ENCODE results near the gene DPP6. TPM values are rescaled to one million over a fixed set of nuclear protein-coding genes. Genes with fewer than 3 reads are reported as not detected.
"Not testable (repeated sequence)": the region's sequence is repeated elsewhere in the genome, so short reads cannot be mapped to it uniquely, and the experiment has no call there.

The DPP6 gene
- total RNA-seq, 1 experiment from 2014 or later, result 1.1 TPM

- H3K36me3 ChIP-seq (replicated peaks; ENCODE audit: control insufficient read depth, insufficient read depth, low read length); H3K4me3 ChIP-seq (ENCODE audit: insufficient read depth, low read depth, low read length): not testable (repeated sequence)
- peak; percentile 16 for DNase-seq
- H3K27me3 ChIP-seq (ENCODE audit: control insufficient read depth, insufficient read depth, low read length), result peaks cover 11% of the 10 kb centered on the region
These were observed 1.5 kb downstream of the DPP6 start for GRCh38 chr7:154053466-154054312.

GRCh38 chr7:154054664-154055063 is 2.5 kb downstream of the DPP6 start:
- not testable (repeated sequence) for DNase-seq; H3K36me3 ChIP-seq (replicated peaks; ENCODE audit: control insufficient read depth, insufficient read depth, low read length); H3K4me3 ChIP-seq (ENCODE audit: insufficient read depth, low read depth, low read length)
- H3K27me3 ChIP-seq (ENCODE audit: control insufficient read depth, insufficient read depth, low read length), result peaks cover 11% of the 10 kb centered on the region

GRCh38 chr7:154055491-154056106 is 3.4 kb downstream of the DPP6 start:
- peaks cover 11% of the 10 kb centered on the region for H3K27me3 ChIP-seq (ENCODE audit: control insufficient read depth, insufficient read depth, low read length)
- H3K4me3 ChIP-seq (ENCODE audit: insufficient read depth, low read depth, low read length); H3K36me3 ChIP-seq (replicated peaks; ENCODE audit: control insufficient read depth, insufficient read depth, low read length): not testable (repeated sequence)
- peak; percentile 60 for DNase-seq

GRCh38 chr7:154058783-154059182 is 6.6 kb downstream of the DPP6 start:
- DNase-seq; H3K4me3 ChIP-seq (ENCODE audit: insufficient read depth, low read depth, low read length); H3K36me3 ChIP-seq (replicated peaks; ENCODE audit: control insufficient read depth, insufficient read depth, low read length); H3K27me3 ChIP-seq (ENCODE audit: control insufficient read depth, insufficient read depth, low read length): not testable (repeated sequence)

GRCh38 chr7:154060551-154060950 is 8.4 kb downstream of the DPP6 start:
- not testable (repeated sequence) for H3K27me3 ChIP-seq (ENCODE audit: control insufficient read depth, insufficient read depth, low read length); DNase-seq; H3K36me3 ChIP-seq (replicated peaks; ENCODE audit: control insufficient read depth, insufficient read depth, low read length); H3K4me3 ChIP-seq (ENCODE audit: insufficient read depth, low read depth, low read length)

- DNase-seq, result peak; percentile 46
- not testable (repeated sequence) for H3K4me3 ChIP-seq (ENCODE audit: insufficient read depth, low read depth, low read length)
These were observed 19.6 kb downstream of the DPP6 start for GRCh38 chr7:154071833-154072232.

GRCh38 chr7:154072395-154073181 is 20.4 kb downstream of the DPP6 start:
- H3K36me3 ChIP-seq (replicated peaks; ENCODE audit: control insufficient read depth, insufficient read depth, low read length); H3K4me3 ChIP-seq (ENCODE audit: insufficient read depth, low read depth, low read length); H3K27me3 ChIP-seq (ENCODE audit: control insufficient read depth, insufficient read depth, low read length): not testable (repeated sequence)
- peak; percentile 2 for DNase-seq

More at GRCh38 chr7:154071833-154072232, 19.6 kb downstream of the DPP6 start:
- H3K27me3 ChIP-seq (ENCODE audit: control insufficient read depth, insufficient read depth, low read length); H3K36me3 ChIP-seq (replicated peaks; ENCODE audit: control insufficient read depth, insufficient read depth, low read length): not testable (repeated sequence)

- not testable (repeated sequence) for H3K36me3 ChIP-seq (replicated peaks; ENCODE audit: control insufficient read depth, insufficient read depth, low read length); H3K27me3 ChIP-seq (ENCODE audit: control insufficient read depth, insufficient read depth, low read length); DNase-seq
These were observed 26.3 kb downstream of the DPP6 start for GRCh38 chr7:154078523-154078922.

GRCh38 chr7:154080249-154080648 is 28.1 kb downstream of the DPP6 start:
- H3K36me3 ChIP-seq (replicated peaks; ENCODE audit: control insufficient read depth, insufficient read depth, low read length); H3K27me3 ChIP-seq (ENCODE audit: control insufficient read depth, insufficient read depth, low read length); H3K4me3 ChIP-seq (ENCODE audit: insufficient read depth, low read depth, low read length); DNase-seq: not testable (repeated sequence)

More at GRCh38 chr7:154078523-154078922, 26.3 kb downstream of the DPP6 start:
- not testable (repeated sequence) for H3K4me3 ChIP-seq (ENCODE audit: insufficient read depth, low read depth, low read length)

GRCh38 chr7:154087037-154087725 is 35.0 kb downstream of the DPP6 start:
- not testable (repeated sequence) for H3K4me3 ChIP-seq (ENCODE audit: insufficient read depth, low read depth, low read length); H3K27me3 ChIP-seq (ENCODE audit: control insufficient read depth, insufficient read depth, low read length); DNase-seq; H3K36me3 ChIP-seq (replicated peaks; ENCODE audit: control insufficient read depth, insufficient read depth, low read length)

GRCh38 chr7:154092093-154092492 is 39.9 kb downstream of the DPP6 start:
- not testable (repeated sequence) for H3K27me3 ChIP-seq (ENCODE audit: control insufficient read depth, insufficient read depth, low read length); DNase-seq; H3K4me3 ChIP-seq (ENCODE audit: insufficient read depth, low read depth, low read length); H3K36me3 ChIP-seq (replicated peaks; ENCODE audit: control insufficient read depth, insufficient read depth, low read length)

GRCh38 chr7:154095201-154095600 is 43.0 kb downstream of the DPP6 start:
- not testable (repeated sequence) for DNase-seq; H3K27me3 ChIP-seq (ENCODE audit: control insufficient read depth, insufficient read depth, low read length); H3K36me3 ChIP-seq (replicated peaks; ENCODE audit: control insufficient read depth, insufficient read depth, low read length); H3K4me3 ChIP-seq (ENCODE audit: insufficient read depth, low read depth, low read length)

- H3K4me3 ChIP-seq (ENCODE audit: insufficient read depth, low read depth, low read length); DNase-seq; H3K36me3 ChIP-seq (replicated peaks; ENCODE audit: control insufficient read depth, insufficient read depth, low read length); H3K27me3 ChIP-seq (ENCODE audit: control insufficient read depth, insufficient read depth, low read length): not testable (repeated sequence)
These were observed 52.9 kb downstream of the DPP6 start for GRCh38 chr7:154105063-154105462.

- H3K4me3 ChIP-seq (ENCODE audit: insufficient read depth, low read depth, low read length); H3K36me3 ChIP-seq (replicated peaks; ENCODE audit: control insufficient read depth, insufficient read depth, low read length); DNase-seq; H3K27me3 ChIP-seq (ENCODE audit: control insufficient read depth, insufficient read depth, low read length): not testable (repeated sequence)
These were observed 57.4 kb downstream of the DPP6 start for GRCh38 chr7:154109615-154110014.
